Thoracic aorta (tissue), 2 donors: Measurements from ENCODE around the gene ITLN1. TPM values are rescaled to one million over a fixed set of nuclear protein-coding genes. Genes with fewer than 3 reads are reported as not detected.

Source experiments
- ATAC-seq: fragments of 150-250 bp; one replicate; pipeline ENCODE4 v1.8.0; 2017; ENCODE audit warnings: low read depth; ENCODE audit not compliant: insufficient number of reproducible peaks, low FRiP score
- DNase-seq: peaks from one replicate; pipeline ENCODE4 v3.0.0-alpha.2; 2020; ENCODE audit warnings: low spot score
- H3K27ac ChIP-seq, 2 donors: fragments of 200-600 bp; sonication (generic); 1 replicate in 1 of 2; 2 replicates in 1 of 2; pipeline ENCODE4 v1.5.1; 2016; ENCODE audit warnings: mild to moderate bottlenecking in 2 of 2, moderate library complexity in 2 of 2
- H3K27me3 ChIP-seq: fragments of 200-600 bp; sonication (generic); replicated peaks from 2 replicates; pipeline ENCODE4 v1.6.0; 2016; ENCODE audit warnings: mild to moderate bottlenecking; ENCODE audit not compliant: insufficient read depth
- H3K36me3 ChIP-seq: fragments of 200-600 bp; sonication (generic); one replicate; pipeline ENCODE4 v1.5.1; 2016
- H3K4me1 ChIP-seq, 2 donors: fragments of 200-600 bp; sonication (generic); 1 replicate in 1 of 2; 2 replicates in 1 of 2; pipeline versions ENCODE4 v1.5.1 to v1.6.0; 2016; ENCODE audit warnings: low read depth in 2 of 2, mild to moderate bottlenecking in 1 of 2; ENCODE audit not compliant: control insufficient read depth in 1 of 2
- H3K4me3 ChIP-seq: fragments of 200-600 bp; sonication (generic); 2 replicates; pipeline ENCODE4 v1.5.1; 2016; ENCODE audit warnings: mild to moderate bottlenecking
- H3K9me3 ChIP-seq: fragments of 200-600 bp; sonication (generic); 2 replicates; pipeline ENCODE4 v1.5.1; 2016
- CTCF ChIP-seq: fragments of 200-600 bp; sonication (generic); IDR thresholded peaks from one replicate; pipeline ENCODE4 v1.5.1; 2019; ENCODE audit warnings: antibody characterized with exemption
- total RNA-seq, 2 donors: library from RNA; depleted of rRNA; stranded (reverse); fragments of >200 nt; gene quantifications; one replicate each; pipeline versions ENCODE4 v1.1.0 to v1.2.3, GENCODE V29; 2016

ITLN1 gene
- total RNA-seq, 2 donors from 2014 or later: 0.56 to 51.7 TPM

DNA sequence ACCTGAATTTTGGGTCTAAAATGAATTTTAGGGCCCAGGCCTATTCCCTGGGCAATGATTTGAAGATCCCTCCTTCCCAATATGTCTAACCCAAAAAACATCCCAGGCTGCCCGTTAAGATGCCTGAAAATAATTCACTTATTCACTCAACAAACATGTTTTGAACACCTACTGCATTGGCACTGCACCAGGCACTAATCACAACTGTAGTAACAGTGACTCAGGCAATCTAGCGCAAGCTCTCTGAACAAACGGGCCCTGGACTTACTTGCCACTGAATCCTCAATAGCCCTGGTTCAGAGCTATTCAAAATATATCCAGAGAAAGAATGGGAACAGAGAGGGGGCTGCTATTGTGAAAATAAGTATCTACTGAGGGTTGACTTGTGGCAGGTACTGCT is 26.5 kb downstream of the ITLN1 start:
- H3K27ac ChIP-seq: no peak overlapping the region
- no peaks in the 10 kb centered on the region for H3K36me3 ChIP-seq
- no peaks in the 10 kb centered on the region for H3K9me3 ChIP-seq
- H3K27me3 ChIP-seq: no peaks in the 10 kb centered on the region
- no peak for TF ChIP-seq CTCF
- no peak overlapping the region for H3K4me3 ChIP-seq
- H3K4me1 ChIP-seq: no peaks in the 10 kb centered on the region
- no peak for ATAC-seq
- DNase-seq: no peak

DNA sequence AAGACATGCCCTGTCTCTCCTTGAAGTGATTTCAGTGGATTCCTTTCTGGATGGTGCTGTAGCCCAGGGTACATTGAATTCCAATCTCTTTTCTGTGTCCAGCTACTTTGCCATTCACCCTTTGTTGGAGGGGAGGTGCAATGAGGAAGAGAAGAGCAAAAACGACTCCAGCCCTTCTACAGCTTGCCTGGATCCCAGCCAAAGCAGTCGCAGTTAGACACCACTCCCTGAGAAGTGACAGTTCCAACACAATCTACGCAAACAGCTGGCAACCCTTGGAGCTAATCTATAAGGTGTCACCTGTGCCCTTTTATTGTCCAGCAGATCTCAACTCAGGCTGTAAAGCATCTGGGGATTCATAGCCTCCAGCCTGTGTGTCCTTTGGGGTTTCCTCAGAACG is 26.9 kb downstream of the ITLN1 start:
- H3K27ac ChIP-seq: no peak overlapping the region
- TF ChIP-seq CTCF: no peak
- H3K27me3 ChIP-seq: no peaks in the 10 kb centered on the region
- no peaks in the 10 kb centered on the region for H3K9me3 ChIP-seq
- DNase-seq (no peak), ATAC-seq (no peak)
- no peaks in the 10 kb centered on the region for H3K36me3 ChIP-seq
- H3K4me1 ChIP-seq: no peaks in the 10 kb centered on the region
- H3K4me3 ChIP-seq: no peak overlapping the region

DNA sequence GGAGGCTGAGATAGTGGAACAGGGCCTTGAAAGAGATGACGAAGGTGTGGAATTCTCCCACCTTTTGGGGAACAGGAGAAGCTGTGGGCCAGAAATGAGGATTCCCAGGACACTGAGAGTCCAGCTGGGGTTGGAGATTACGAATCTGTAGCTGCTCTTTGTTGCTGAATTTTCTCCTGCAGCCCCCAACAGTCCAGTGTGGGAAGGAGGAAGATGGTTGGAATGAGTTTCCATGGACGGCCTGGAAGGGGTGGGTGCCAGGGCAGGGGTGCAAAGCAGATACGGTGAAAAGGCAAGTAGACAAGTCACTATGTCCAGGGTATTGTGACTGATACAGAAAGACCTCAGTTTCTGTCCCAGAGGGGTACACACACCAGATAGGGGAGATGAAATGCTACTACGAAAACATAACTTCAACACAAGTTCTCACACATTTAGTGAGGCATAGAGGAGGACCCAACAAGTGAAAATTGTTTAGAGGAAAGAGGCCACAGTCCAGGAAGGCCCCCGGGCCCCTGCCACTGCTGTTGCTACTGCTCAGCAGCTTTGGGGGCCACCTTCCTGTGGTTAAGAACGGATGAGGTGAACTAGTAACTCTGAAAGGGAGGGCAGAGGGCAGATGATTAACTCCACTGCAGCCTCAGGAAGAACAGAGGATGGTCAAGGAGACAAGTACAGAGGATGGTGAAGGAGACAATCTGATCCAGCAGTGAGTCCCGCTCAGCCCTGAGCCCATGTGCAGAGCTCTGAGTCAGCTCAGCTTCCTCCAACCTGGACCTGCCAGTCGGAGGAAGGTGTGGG is 29.6 kb downstream of the ITLN1 start:
- TF ChIP-seq CTCF: no peak
- Histone ChIP-seq H3K27me3 (no peaks in the 10 kb centered on the region), H3K4me1 (no peaks in the 10 kb centered on the region), H3K4me3 (no peak overlapping the region), H3K27ac (no peak overlapping the region), H3K9me3 (no peaks in the 10 kb centered on the region), H3K36me3 (no peaks in the 10 kb centered on the region)
- DNase-seq (no peak), ATAC-seq (no peak)

- DNase-seq: no peak
- H3K4me3 ChIP-seq: no peak overlapping the region
Observed at GRCh38 chr1:160853754-160854153, 31.2 kb downstream of the ITLN1 start.

DNA sequence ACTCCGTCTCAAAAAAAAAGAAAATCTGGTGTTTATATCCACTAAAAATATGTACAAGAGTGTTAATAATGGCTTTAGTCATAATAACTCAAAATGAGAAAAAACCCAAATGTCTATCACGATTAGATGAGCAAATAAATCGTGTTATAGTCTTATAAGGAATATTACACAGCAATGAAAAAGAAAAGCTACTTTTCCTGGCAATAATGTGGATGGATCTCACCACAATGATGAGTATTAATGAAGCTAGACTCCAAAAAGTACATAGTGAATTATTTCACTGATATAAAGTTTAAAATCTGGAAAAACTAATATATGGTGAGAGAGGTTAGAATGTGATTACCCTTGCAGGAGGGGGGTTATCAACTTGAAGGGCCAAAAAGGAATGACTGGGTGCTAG is 32.0 kb downstream of the ITLN1 start:
- no peak overlapping the region for H3K27ac ChIP-seq
- H3K4me1 ChIP-seq: no peaks in the 10 kb centered on the region
- no peak for TF ChIP-seq CTCF
- no peaks in the 10 kb centered on the region for H3K27me3 ChIP-seq
- ATAC-seq: no peak
- no peak for DNase-seq
- H3K4me3 ChIP-seq: no peak overlapping the region
- no peaks in the 10 kb centered on the region for H3K9me3 ChIP-seq
- H3K36me3 ChIP-seq: no peaks in the 10 kb centered on the region

More at GRCh38 chr1:160853754-160854153, 31.2 kb downstream of the ITLN1 start:
- Histone ChIP-seq H3K36me3 (no peaks in the 10 kb centered on the region), H3K27ac (no peak overlapping the region), H3K9me3 (no peaks in the 10 kb centered on the region), H3K27me3 (no peaks in the 10 kb centered on the region), H3K4me1 (no peaks in the 10 kb centered on the region)
- no peak for TF ChIP-seq CTCF
- no peak for ATAC-seq
